H7 (cell line): Measurements from ENCODE around the gene NRXN2. TPM values are rescaled to one million over a fixed set of nuclear protein-coding genes. Genes with fewer than 3 reads are reported as not detected.

Experiments
- DNase-seq: peaks from one replicate; pipeline ENCODE4 v3.0.0; 2012
- H3K27me3 ChIP-seq: 2 replicates; pipeline ENCODE4 v1.6.0; 2011; ENCODE audit warnings: mild to moderate bottlenecking, low read length; ENCODE audit not compliant: control insufficient read depth, insufficient read depth
- H3K36me3 ChIP-seq: replicated peaks from 2 replicates; pipeline ENCODE4 v1.5.1; 2011; ENCODE audit warnings: low read length; ENCODE audit not compliant: control insufficient read depth, insufficient read depth
- H3K4me3 ChIP-seq: 2 replicates; pipeline ENCODE4 v1.5.1; 2011; ENCODE audit warnings: low read depth, mild to moderate bottlenecking, control low read depth, low read length, moderate library complexity; ENCODE audit not compliant: insufficient read depth
- total RNA-seq: library from RNA; depleted of rRNA; stranded (reverse); fragments of >200 nt; shearing (Covaris generic); gene quantifications from 2 replicates; pipeline ENCODE4 v1.2.3, GENCODE V29; 2014

The NRXN2 gene
- total RNA-seq, 1 experiment from 2014 or later: 1.9 TPM

DNA sequence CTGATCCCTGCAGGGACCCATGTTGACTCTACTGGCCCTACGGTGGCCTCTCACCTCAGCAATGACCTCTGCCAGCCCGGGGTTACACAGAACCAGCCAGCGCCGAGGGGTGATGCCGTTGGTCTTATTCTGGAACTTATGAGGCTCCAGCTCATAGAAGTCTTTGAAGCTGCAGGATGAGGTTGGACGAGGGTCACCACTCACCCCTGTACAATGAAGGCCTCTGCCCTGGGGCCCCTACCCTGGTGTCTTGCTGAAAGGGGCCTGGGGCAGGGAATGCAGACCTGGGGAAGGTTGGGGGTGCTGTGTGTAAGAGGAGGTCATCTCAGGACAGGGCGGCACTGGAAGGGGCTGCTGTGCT, 30.0 kb upstream of the NRXN2 start:
- no peaks in the 10 kb centered on the region for H3K36me3 ChIP-seq
- no peaks in the 10 kb centered on the region for H3K27me3 ChIP-seq
- H3K4me3 ChIP-seq: no peak overlapping the region
- DNase-seq: peak; percentile 33

- Histone ChIP-seq H3K36me3 (no peaks in the 10 kb centered on the region), H3K4me3 (no peak overlapping the region)
- DNase-seq: peak; percentile 37
Observed at GRCh38 chr11:64752175-64752970, 29.4 kb upstream of the NRXN2 start.

DNA sequence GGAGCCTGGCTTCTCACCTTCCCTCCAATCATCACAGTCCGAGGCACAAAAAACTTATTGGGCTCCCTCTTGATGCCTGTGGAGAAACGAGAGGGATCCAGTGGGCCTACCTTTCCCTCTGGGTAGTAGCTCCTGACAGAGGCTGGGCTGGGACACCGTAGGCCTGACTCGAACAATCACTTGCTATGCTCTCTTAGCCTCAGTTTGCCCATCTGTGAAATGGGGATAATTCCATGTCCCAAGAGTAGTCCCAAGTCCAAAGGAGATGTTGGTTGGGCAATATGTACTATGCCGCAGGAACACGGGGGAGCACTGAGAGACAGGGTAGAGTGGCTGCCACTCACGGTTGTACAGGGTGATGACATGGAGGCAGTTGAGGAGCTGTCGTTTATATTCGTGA, 28.6 kb upstream of the NRXN2 start:
- Histone ChIP-seq H3K4me3 (no peak overlapping the region), H3K36me3 (no peaks in the 10 kb centered on the region), H3K27me3 (peaks cover under 1% of the 10 kb centered on the region; the same call in 1 of the 2 replicates)
- DNase-seq: no peak

More at GRCh38 chr11:64752175-64752970, 29.4 kb upstream of the NRXN2 start:
- H3K27me3 ChIP-seq: no peaks in the 10 kb centered on the region

DNA sequence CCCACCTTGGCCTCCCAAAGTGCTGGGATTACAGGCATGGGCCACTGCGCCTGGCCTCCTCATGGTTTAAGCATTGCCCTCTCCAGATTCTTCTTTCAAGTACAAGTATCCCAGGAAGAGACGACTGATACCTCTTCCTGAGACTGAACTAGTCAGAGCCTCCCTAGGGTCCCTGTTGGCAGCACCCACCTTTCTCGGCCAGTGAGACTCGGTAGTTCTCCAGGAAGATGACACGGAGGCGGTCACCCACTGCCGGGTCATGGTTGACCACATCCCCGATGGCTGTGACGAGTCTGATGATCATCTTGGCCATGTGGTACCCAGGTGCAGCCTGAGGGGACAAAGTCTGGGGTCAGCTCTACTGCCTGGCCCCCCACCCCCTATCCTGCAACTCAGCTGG, 28.1 kb upstream of the NRXN2 start:
- Histone ChIP-seq H3K36me3 (no peaks in the 10 kb centered on the region), H3K27me3 (peaks cover 2% of the 10 kb centered on the region; the same call in 1 of the 2 replicates), H3K4me3 (no peak overlapping the region)
- no peak for DNase-seq

DNA sequence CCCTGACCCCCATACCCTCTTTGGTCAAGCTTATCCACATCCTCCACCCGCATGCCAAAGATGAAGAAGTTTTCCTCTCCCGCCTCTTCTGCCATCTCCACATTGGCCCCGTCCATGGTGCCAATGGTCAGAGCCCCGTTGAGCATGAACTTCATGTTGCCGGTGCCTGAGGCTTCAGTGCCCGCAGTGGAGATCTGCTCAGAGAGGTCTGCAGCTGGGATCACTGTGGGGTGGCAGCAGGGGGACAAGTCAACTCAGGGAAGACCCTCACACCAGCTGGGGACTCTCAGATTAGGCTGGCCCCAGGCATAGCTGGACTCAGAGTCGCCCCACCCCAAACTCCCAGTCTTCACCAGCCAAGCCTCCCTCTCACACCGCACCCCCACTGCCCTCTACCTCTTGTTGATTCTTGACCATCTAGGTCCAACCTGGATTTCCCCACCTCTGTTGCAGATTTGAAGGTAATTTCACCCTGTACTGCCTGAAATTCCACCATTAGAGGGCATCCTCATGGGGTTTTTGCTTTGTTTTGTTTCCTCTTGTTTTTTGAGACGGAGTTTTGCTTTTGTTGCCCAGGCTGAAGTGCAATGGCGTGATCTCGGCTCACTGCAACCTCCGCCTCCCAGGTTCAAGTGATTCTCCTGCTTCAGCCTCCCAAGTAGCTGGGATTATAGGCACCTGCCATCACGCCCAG, 27.5 kb upstream of the NRXN2 start:
- peak; percentile 42 for DNase-seq
- H3K36me3 ChIP-seq: no peaks in the 10 kb centered on the region

DNA sequence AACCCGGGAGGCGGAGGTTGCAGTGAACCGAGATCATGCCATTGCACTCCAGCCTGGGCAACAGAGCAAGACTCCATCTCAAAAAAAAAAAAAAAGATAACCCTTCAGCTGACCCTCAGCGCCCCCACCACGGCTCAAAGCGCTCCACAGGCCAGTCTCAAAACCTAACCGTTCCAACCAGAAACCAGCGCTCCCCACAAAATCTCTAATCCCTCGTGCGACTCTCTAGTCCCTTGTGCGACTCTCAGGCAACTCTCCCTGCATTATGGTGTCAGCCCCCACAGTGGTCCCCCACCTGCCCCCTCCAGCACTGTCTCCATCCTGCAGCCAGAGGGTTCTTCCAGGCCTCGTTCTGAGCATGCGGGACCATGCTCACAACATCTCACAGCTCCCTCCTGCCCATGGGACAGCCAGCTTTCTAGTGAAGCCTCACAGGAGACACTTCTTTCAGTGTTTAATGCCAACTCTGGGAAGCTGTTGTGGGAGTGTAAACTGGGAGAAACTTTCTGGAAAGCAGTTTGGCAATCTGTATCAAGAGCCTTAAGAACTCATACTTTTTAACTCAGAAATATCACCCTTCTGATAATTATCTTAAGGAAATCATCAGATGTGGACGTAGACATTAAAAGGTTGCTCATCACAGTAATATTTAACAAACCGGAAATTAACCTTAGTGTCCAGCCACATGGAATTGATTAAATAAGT, 25.1 kb upstream of the NRXN2 start:
- H3K4me3 ChIP-seq: no peak overlapping the region
- no peaks in the 10 kb centered on the region for H3K36me3 ChIP-seq
- H3K27me3 ChIP-seq: peaks cover 18% of the 10 kb centered on the region
- DNase-seq: peak; percentile 22

More for the DNA sequence above, 27.5 kb upstream of the NRXN2 start:
- Histone ChIP-seq H3K4me3 (no peak overlapping the region), H3K27me3 (peaks cover 4% of the 10 kb centered on the region)

DNA sequence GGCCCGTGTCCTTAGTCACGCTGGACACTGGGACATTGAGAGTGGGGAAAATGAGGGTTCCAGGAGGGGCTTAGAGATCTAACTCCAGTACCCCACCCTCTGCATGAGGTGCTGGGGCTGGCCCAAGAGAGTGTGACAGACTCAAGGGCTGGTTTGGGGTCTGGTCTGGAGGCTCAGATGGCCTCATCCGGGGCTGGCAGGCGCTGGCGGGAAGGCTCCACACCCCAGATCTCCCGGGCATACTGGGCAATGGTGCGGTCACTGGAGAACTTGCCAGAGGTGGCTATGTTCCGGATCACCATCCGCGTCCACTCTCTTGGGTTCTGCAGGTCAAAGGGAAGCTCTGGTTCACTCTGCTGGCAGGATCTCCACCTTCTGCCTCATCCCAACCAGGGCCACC, 23.5 kb upstream of the NRXN2 start:
- H3K27me3 ChIP-seq: peaks cover 34% of the 10 kb centered on the region
- H3K36me3 ChIP-seq: no peaks in the 10 kb centered on the region
- H3K4me3 ChIP-seq: no peak overlapping the region
- peak; percentile 69 for DNase-seq

DNA sequence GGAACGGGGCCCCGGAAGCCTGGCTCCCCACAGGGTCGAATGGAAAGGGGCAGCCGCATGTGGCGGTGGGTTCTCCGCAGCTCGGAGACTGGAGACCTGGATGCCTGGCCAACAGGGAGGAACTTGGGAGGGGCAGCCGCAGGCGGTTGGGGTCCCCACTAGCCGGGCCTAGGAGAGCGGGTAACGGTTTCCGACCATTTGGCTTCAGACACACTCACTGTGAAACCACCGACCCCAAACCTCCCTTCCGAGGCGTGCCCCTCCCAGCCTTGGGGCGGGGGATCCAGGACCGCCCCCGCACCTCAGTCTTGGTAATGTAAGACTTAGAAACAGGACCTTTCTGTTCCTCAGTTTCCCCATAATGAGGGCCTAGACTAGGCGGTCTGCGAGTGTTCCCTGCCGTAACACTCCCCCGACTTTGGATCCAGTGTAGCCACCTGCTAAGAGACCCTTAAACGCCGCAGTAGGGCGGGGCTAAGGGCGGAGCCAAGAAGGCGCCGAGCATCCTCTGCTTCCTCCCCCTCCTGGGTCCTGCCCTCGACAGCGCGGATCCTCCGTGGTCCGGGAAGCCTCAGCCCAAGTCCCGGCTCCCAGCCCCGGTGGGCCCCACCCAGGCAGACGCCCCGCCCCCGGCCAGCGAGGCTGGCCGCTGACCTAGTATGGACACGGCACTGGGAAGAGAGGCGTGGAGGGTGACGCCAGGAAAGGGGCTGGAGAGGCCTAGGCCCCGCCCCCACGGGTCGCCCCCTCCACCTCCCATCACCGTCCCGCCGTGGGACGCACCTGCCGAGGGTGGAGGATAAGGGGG, 22.7 kb upstream of the NRXN2 start:
- peak; percentile 98 for DNase-seq
- H3K27me3 ChIP-seq: peaks cover 37% of the 10 kb centered on the region
- H3K4me3 ChIP-seq: peak overlapping the region; percentile 62
- H3K36me3 ChIP-seq: no peaks in the 10 kb centered on the region

DNA sequence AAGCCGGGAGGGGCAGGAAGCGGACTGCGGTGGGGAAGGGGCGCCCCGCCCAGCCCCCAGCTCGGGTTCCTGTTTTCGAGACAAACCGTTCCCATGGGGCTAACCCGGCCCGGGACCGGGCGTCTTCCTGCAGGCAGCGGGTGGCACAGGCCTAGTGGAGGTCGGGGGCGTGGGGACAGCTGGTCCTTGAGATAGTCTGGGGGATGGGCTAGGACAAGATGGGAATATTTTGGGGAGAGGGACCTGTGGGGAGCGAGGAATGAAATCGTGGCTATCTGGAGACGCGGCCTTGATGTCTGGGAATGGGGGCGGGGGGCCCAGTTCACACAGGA, 22.2 kb upstream of the NRXN2 start:
- no peaks in the 10 kb centered on the region for H3K36me3 ChIP-seq
- no peak for DNase-seq
- H3K4me3 ChIP-seq: peak overlapping the region; percentile 62
- H3K27me3 ChIP-seq: peaks cover 40% of the 10 kb centered on the region

DNA sequence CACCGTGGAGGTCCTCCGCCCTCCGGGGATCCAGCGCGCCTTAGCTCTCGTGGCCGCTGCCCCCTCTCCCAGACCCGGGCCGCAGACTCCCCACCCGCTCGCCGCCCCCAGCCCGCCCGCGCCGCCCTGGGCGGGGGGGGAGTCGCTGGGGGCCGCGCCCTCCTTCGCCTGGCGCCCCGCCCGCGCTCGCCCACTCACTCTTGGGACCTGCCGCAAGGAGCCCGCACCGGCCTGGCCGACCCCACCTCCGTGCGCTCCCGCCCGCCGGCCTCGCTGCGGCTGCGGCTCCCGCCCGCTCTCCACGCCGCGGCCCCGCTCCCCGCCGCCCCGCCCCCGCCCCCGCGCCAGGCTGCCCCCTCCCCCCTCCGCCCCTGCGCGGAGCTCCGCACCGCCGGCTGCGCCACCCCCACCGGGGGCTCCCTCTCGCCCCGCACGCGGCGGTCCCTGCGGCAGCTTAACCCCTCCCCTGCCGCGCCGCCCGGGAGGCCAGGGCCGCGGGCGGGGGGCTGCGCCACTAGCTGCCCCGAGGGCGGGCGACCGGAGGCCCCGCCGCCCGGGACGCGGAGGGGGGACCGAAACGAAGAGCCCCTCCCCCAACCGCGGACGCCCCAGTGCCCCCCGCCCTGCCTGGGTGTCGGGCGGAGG, 21.7 kb upstream of the NRXN2 start:
- Histone ChIP-seq H3K36me3 (no peaks in the 10 kb centered on the region), H3K4me3 (peak overlapping the region; percentile 62), H3K27me3 (peaks cover 41% of the 10 kb centered on the region)
- DNase-seq: peak; percentile 93

DNA sequence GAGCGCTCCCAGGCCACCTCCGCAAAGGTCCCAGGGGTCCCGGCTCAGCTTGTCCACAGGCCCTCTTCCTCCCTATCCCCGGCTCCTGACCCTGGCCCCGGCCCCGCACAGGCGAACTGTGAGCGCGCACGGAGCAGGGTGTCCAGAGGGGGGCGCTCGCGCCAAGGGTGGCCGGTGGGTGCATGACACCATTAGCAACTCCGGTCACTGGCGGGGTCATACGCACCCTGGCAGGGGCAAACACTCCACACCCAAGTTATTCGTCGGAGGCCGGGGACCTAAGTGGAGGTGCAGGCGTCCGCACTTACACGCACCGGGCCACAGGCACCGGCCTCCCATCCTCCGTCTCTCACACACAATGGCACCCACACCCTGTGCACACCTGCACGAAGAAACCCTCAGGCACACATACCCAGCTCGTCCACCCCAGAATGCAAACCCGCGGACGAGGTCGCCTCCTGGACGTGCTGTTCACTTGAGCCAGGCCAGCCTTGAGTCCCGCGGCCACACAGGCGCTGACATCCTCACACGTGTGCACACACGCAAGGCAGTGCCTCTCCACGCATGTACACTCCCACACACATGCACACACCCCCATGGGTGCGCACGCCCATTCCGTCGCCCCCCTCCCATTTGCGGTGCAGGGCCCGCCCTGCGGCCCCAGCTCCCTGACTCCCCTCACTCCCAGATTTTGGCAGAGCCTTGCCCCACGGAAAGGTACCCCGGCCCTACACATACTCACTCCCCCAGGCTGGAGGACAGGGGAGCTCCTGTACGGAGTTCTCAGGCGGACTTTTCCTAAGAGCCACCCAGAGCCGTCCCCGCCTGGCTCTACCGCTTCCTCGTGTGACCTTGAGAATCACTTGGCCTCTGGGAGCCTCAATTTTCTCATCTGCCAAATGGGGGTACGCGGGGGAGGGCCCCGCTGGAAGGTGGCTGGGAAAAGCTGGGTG, 20.9 kb upstream of the NRXN2 start, which contains the start of gene RASGRP2:
RASGRP2 (minus strand) TSS at position 552 of the 953 bp plus-strand sequence. CDS start 1,276 bp downstream, outside the sequence.
- DNase-seq: peak; percentile 92
- H3K27me3 ChIP-seq: peaks cover 41% of the 10 kb centered on the region

GRCh38 chr11:64742889-64743590, 20.0 kb upstream of the NRXN2 start:
- Histone ChIP-seq H3K27me3 (peaks cover 41% of the 10 kb centered on the region), H3K4me3 (peak overlapping the region; percentile 62), H3K36me3 (no peaks in the 10 kb centered on the region)
- DNase-seq: peak; percentile 99

More for the DNA sequence above, 20.9 kb upstream of the NRXN2 start, which contains the start of gene RASGRP2:
- Histone ChIP-seq H3K4me3 (peak within 1 kb of the TSS; percentile 62), H3K36me3 (no peaks in the 10 kb centered on the region)
